Mesenteric fat pad (tissue), 1 donor: ENCODE results near the gene DAB2IP. TPM values are rescaled to one million over a fixed set of nuclear protein-coding genes. Genes with fewer than 3 reads are reported as not detected.
A peak's percentile ranks its signal among the peaks of the same experiment; 100 is the strongest.

Source experiments
- DNase-seq: peaks from one replicate; pipeline ENCODE4 v3.0.0-alpha.2; 2020; ENCODE audit warnings: low spot score
- total RNA-seq: library from RNA; stranded (reverse); fragmentation: NEBNext Ultra II Directional; extraction: Animal tissue kit (Norgen Biotek cat#: 25700); gene quantifications from one replicate; pipeline ENCODE4 v1.2.1, GENCODE V29; 2021
- donor health status: DM: yes; HTN: yes; CAD: no.

Gene DAB2IP
- total RNA-seq, 1 donor from 2014 or later, result 86.1 TPM

DNA sequence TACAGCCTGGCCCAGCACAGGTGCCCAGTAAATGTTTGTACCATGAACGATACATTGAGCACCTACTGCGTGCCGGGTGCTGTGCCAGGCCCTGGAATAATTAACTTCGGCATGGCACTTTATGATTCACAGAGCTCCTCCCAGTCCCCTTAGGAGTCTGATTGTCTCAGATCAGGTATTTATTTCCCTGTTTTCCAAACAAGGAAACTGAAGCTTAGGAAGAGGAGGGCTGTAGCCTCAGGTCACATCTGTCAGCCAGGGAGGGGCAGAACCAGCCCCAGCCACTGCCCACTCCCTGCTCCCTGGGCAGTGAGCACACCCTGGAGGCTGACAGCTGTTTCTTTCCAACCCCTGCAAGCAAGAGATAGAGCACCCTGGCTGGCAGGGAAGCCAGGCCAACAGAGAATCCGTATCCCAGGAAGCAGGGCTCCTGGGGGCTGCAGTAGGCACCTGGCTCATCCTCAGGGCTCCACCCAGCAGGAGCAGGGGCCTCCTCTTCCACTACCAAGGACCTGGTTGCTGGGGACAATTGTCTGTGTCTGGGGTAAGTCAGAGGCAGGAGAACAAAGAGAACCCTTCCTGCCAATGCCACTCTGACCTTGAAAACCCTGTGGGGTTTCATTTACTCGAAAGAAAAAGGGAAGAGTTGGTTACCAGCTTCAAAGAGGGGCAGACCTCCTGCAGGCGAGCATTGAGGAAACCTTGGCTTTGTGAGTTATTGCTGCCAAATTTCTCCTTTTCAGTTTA lies 69.0 kb downstream of the DAB2IP start:
- DNase-seq, result no peak

DNA sequence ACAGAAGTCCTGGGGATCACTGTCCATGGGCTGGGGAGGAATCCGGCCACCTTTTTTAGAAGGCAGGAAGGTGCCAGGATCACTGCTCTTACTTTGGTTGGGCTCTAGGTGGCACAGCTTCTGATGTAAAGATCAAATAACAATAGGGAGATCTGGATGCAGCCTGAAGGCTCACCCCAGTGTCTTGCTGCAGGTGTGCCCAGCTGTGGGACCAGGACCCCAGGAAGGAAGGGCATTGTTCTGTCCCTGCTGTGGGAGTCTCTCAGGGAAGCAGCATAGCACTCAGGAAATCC lies 69.6 kb downstream of the DAB2IP start:
- DNase-seq, result no peak

DNA sequence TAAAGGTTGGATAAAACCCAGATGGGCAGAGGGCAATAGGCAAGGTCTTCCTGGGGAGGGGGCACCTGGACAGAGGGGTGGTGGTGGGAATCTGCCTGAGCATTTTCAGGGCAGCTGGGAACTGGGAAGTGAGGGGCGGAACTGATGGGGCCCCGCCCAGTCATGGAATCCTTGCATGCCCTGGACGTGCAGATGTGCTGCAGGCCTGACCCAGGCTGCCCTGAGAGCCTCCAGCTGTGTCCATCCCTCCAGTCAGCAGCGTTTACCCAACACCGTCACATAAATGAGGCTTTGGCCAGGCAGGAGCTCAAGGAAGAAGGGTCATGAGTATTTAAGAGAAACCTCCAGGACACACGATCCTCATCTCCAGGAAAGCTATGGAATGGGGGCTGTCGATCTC lies 70.3 kb downstream of the DAB2IP start:
- DNase-seq, result no peak

DNA sequence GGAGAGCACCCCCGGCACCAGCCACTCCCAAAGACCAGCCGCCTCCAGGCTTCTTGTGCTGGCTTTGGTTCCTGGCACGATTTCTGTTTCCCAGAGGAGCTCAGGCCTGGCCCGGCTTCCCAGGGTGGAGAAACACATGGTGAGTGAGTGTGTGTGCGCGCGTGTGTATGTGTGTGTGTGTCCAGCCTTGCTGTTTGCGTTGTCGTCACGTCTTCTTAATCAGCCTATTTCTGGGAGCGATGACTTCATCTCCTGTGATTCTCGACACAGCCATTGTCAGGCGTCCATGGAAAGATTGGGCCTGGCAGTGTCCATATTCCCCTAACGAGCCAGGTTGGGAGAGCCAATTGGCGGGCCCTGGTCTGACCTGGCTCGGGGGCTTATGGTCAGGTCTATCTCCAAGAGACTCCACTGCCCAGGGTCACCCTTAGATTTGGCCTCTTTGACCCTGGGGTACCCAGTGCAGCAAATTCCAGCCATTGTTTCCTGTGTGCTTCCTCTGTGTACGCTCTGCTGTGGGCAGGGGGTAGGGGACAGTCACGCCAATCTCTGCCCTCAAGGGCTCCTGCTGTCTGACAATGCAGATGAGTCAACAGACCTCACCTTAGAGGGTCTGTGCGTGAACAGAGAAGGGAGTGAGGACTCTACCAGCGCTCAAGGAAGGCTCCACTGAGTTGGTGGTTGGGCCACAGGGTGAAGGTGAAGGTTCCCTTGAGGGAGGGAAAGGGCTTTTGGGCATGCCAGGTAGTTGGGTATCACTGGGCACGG lies 73.8 kb downstream of the DAB2IP start:
- DNase-seq, result no peak

DNA sequence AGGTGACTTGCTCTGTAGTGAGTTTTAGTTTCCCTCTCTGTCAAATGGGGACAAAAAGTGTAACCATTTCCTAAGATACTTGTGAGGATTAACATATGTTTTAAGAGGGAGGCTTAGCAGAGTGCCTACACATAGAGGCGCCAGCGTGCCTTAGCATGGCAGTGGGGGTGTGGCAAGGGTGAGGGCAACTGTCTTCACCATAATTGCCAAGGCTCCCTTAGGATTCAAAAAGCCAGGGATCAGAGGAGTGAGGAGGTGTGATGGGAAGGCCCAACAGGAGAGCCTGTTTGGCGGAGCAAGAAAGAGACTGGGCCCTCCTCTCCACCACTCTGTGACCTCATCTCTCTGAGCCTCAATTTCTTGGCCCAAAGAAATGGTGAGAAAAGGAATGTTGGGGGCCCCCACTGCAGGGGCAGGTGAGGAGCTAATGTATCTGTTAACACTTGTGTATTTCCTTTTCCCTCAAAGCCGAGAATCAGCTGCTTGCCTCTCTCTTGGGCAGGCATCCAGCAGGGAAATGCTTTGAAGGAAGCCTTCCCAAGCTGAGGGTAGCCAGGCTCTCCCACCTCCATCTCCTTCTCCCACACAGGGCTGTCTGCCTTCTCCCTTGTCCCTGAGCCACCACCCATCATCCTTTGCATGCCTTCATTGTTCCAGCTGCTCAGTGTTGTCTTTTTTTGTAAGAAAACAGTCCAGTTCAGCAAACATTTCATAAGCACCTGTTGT lies 76.0 kb downstream of the DAB2IP start:
- no peak for DNase-seq

DNA sequence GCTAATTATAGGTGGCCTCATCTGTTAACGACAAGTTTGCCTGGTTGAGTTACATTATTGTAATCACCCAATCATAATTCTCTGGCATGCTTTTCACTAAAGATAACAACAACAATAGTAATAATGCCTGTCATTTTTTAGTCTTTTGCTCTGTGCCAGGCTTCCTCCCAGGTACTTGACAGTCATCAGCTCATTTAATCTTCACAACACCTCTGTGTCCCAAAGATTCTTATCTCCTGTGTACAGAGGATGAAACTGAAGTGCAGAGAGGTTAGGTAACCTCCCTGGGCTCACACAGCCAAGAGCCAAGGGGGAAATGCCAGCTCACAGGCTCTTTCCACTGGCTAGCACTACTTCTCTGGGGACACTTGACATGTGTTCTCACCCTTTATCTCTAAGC lies 77.5 kb downstream of the DAB2IP start:
- no peak for DNase-seq

DNA sequence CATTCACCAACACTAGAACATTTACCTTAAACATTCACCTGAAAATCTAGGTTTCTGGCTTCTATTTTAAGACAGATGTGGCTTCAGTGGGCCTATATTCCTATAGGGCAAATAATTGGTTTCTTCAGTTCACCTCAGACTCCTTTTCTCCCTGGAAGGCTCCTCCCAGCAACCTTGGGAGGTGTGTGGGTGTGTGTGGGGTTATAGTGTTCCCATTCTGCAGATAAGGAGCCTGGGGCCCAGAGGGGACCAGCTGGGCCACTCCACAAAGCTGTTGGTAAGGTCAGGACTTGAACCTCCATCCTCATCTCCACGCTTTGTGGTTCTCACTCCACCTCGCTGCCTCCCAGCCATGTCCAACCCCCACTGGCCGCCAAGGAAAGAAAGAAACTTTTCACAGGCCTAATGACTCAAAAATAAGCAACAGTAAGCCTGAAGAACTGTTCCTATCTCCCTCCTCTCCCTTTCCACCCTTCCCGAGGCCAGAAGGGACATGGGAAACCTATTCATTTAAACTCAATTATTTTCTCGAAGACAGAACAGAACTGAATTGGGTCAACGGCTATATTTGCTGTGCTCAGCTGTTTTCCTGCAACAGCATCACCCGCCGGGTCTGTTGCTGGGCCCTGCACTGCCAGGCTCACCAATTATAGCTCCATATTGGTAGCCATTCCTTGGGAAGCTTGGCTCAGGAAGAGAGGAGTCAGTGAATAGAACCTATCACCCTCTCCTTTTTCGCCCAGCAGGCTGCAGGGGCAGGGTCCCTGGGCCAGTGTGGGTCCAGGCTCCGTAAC lies 78.5 kb downstream of the DAB2IP start:
- DNase-seq, result no peak

DNA sequence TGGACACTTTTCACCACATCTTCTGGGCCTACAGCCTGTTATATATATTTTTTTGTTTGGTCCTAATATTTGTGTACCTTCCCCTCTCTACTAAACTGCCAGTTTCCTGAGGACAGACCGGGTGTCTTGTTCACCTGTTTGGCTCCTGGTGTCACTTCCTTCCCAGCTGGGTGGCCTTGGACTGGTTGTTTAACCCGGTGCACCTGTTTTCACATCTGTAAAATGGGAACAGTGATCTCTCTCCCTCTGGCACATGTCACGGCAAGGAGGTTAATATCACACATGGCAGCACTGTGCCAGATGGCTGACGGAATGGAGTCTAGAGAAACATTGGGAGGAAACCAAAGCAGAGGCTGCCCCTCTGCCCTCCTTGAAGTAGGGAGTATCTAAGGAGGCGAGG lies 79.7 kb downstream of the DAB2IP start:
- DNase-seq, result no peak

DNA sequence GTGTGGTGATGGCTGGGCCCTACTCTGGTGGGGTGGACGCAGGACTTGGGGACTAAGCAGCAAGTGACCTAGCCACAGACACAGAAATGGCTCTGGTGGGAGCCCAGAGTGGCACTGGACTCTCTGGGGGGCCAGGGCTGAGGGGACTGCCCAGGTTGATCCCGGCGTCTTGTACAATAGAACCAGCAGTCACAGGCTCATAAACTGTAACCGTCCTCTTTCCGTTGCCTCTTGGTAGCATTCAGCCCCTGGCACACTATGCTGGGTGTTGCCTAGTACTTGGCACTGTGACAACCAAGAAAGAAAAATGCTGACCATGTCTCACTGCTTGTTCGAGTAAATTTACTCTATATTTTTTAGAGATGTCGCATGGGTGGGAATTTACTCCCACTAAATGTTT lies 80.5 kb downstream of the DAB2IP start:
- DNase-seq, result no peak

DNA sequence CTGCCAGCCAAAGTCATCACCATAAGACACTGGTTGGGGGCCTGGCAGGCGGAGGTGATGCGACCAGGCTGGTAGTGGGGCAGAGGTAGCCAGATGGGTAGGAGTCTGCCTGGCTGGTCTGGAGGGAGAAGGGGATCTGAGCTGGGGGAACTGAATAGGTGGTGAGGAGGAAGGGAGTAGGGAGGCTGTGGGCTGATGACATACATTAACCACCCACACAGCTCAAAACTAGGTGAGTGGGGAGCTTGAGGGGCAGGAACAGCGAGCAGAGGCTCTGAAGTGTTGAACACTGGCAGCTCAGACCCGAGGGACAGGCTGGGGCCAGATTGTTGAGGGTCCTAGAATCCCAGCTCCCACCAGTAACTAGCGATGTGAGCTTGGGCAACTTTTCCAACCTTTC lies 81.0 kb downstream of the DAB2IP start:
- DNase-seq, result no peak

DNA sequence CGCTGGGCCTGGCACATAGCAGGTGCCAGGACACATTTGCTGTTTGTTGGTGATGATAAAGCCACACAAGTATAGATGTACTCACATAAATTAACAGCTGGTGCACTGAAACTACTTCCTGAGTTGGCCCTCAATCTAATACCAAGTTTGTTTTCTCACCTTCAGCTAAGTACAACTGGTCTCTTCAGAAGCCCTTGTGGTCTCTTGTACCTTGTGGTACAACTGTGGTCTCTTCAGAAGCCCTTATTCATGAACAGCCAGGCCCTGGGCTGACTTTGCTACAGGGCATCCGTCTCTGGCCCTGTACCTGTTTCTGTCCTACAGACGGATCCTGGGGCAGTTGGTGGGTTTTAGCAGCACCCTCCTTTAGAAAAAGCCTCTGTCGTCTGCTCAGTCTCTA lies 81.5 kb downstream of the DAB2IP start:
- DNase-seq, result no peak

DNA sequence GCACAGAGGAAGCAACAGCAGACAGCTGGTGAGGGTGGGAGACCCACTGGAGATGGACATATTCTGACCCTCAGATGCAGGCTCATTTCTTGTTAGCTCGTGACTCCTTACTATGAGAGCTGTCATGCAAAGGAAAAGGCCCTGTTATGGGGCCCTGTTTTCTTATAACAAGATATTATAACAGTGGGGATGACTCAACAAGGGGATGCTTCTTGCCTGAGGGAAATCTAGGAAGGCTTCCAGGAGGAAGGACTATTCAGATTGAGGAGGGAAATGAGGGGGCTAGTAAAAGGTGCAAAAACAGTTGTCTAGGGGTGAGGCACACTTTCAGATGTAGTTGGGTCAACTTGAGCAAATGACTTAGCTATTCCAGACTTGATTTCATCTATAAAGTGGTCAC lies 83.0 kb downstream of the DAB2IP start:
- DNase-seq, result no peak

DNA sequence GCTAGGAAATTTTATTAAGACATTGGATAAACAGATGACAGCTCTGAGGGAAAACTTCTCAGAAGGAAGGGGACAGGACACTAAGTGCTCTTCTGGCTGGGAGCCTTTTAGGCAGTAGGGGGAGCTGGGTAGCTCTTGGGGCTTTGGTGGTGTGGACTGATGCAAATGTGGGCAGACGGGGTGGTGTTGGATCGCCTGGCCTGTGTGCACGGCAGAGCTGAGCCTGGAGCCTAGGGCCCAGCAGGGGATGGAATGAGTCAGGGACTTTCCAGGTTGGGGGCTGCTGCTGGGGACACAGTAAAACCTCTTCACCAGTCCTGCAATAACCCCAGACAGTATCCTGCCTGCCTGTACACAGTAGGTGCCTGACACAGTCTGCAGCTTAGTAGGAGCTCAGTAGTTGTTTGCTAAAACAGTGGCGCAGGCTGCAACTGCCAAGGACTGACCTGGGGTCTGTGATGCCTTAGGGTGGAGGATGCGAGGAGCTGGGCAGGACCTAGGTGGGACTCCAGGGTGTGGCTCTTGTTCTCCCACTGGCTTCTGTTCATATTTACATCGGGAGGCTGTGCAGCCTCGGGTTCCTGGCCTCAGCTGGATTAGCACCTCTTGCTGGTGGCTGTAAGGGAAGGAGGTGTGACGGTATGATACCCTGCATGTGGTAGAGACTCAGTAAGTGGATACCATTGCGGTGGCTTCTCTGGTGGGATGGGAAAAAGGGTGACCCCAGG lies 83.8 kb downstream of the DAB2IP start:
- DNase-seq, result no peak

DNA sequence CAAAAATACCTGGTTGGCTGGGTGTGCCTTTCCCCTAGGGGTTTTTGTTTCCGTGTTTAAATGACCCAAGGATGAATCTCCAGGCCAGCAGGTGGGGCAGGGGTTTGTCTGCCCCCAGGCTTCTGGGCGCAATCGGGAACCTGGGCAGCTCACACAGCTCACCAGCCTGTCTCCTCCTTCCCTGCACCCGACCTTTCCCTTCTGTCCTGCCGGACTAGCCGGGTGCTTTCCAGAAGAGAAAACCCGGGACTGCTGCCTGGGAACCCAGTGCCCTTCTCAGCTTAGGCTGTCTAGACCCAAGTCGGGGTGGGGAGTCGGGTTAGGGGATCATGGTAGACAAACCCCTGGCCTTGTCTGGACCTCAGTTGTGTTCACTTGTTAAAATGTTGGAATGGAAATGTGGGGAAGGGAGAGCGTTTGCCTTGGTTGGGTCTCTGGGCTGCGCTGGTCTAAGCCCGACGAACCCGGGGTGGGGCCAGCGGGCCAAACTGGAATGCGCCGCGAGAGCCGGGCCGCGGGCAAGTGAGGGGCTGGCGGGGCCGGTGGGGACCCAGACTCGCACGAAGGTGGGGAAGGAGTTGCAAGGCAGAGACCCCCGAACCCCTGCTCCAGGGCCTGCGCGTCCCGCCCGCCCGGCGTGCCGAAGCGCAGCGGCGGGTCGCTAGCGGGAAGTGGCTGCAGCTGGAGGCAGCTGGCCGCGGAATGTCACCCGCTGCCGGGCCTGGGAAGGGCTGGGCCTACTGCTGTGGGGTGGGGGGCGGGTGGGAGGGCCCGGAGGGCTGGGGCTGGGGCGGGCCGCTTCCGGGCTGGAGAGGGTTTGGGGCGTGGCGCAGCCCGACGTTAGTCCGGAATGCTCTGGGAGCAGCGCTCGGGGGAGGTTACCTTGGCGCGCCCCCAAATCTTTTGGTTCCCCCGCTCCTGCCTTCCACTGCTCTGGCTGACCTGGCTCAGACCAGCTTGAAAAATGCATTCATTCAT lies 84.6 kb downstream of the DAB2IP start:
- peak; percentile 92 for DNase-seq

DNA sequence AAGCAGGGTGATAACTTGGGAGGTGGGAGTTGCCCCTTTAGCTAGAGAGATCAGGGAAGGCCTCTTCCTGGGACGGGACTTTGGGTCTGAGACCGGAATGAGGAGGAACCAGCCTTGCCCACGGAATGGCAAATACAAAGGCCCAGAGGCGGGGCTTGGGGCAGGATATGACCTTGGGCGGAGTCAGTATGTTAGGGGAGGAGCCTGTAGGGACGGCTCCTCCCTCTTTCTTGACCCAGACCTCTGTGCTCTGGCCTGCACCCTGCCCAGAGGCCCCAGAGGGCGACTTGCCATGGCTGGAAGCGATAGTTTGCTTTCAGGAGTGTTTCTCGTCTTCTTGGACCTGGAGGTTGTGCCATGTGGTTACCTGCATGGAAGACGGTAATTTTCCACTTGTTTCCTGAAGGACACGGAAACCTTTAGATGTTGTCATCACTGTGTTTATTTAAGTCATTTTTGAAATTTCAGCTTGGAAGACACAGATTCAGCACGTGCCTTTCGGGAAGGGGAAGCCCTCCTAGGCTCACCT lies 85.6 kb downstream of the DAB2IP start:
- DNase-seq, result no peak

DNA sequence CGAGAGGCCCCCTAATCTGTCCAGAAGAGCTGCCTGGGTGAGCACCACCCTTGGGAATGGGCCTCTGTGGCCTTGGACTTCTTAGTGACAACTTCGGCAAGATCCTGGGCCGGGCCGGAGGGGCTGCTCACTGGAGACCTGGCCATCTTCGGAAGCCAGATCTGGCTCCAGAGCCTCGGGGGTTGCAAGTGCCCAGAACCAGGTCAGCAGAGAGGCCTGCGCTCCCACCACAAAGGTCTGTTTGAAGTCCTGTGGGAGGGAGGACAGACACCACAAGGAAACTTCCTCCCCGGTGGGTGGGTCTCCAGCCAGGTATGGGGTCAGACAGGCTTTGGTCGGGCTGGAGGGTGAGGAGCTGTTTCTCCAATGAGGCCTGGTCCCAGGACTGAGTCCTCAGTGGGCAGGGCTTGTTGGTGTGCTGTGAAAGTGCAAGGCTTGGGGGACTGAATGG lies 86.1 kb downstream of the DAB2IP start:
- no peak for DNase-seq

DNA sequence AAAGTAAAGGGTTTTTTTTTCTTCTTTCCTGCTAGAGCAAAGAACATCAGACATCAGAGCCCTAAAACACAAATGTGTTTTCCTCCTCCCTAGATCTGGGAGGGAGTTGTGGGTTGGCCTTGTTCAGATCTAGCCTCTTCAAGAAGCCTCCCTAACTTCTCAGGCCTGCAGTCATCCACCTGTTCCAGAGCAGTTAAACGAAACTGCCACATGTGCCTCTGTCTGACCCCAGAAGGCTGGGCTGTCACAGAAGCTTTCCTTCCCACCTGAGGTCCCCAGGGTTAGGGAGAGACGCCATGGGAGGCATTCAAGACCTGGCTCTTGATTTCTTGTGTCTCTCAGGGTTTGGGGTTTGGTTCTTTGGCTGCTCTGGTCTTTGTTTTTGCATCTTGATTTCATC lies 87.0 kb downstream of the DAB2IP start:
- DNase-seq, result no peak

DNA sequence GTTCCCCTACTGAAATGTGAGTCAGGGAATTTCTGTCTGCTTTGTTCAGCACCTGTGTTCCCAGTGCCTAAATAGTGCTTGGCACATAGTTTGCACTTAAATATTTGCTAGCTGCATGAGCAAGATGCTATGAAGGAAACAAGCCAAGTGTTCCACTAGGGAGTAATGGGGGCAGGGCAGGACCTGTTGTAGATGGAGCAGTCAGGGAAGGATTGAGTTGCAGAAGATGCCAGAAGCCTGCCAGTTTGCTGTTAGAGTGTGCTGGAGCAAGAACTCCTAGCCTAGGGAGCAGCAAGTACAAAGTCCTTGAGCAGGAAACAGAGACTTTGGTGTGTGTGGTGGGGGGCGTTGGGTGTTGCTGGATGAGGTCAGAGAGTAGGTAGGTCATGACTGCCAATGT lies 87.5 kb downstream of the DAB2IP start:
- no peak for DNase-seq

DNA sequence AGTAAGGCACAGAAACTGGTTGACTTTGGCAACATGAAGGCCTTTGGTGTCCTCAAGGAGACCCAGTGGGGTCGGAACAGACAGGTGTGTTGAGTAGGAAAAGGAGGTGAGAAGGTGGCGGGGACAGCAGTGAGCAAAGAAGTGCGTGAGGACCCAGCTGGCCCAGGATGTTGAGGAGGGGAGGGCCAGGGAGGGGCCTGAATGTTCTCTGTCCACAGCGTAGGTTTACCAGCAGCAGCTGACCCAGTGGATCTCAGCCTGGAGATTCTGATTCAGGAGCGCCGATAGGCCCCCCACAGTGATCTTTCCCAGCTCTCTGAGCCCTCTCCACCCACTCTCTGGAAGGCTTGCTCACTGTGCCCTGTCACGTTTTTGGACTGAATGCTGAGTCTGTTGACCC lies 88.5 kb downstream of the DAB2IP start:
- DNase-seq, result no peak
